GM12878 (cell line): ENCODE measurements around the gene EPHB1.

Source experiments
- ATF2 ChIP-seq: IDR thresholded peaks from 2 replicates; pipeline ENCODE4 v1.6.1; 2012; ENCODE audit warnings: low read length, inconsistent platforms
- ATF3 ChIP-seq: IDR thresholded peaks from 2 replicates; pipeline ENCODE4 v1.6.1; 2011; ENCODE audit warnings: low read depth, mild to moderate bottlenecking, low read length, moderate library complexity, borderline replicate concordance; ENCODE audit errors: extremely low read depth
- CREM ChIP-seq: IDR thresholded peaks from 2 replicates; pipeline ENCODE4 v1.6.1; 2014; ENCODE audit warnings: antibody characterized with exemption, low read depth
- EP300 ChIP-seq, 2 experiments: fragments of 150-350 bp in 1 of 2; IDR thresholded peaks; 2 replicates each; pipeline ENCODE4 v1.6.1; 2011 to 2012; ENCODE audit warnings: low read depth in 2 of 2, low read length in 2 of 2, borderline replicate concordance in 1 of 2, improper control_type of control experiment in 1 of 2, inconsistent platforms in 1 of 2; ENCODE audit not compliant: control insufficient read depth in 1 of 2
- JUNB ChIP-seq: IDR thresholded peaks from 2 replicates; pipeline ENCODE4 v1.6.1; 2016; ENCODE audit warnings: antibody characterized with exemption, mild to moderate bottlenecking
- MAX ChIP-seq: IDR thresholded peaks from 2 replicates; pipeline ENCODE4 v1.6.1; 2012; ENCODE audit warnings: low read depth, low read length, improper control_type of control experiment
- NR2C1 ChIP-seq: fragments of 450-650 bp; IDR thresholded peaks from 2 replicates; pipeline ENCODE4 v1.6.1; 2017; ENCODE audit warnings: antibody characterized with exemption, mild to moderate bottlenecking, moderate library complexity
- NR2C2 ChIP-seq: IDR thresholded peaks from 2 replicates; pipeline ENCODE4 v1.6.1; 2011; ENCODE audit warnings: borderline replicate concordance, low read depth; ENCODE audit not compliant: control insufficient read depth, insufficient read length

GRCh38 chr3:135106445-135106844, 311.4 kb downstream of the EPHB1 start:
- TF ChIP-seq CREM, result no peak
- TF ChIP-seq NR2C1, result no peak
- TF ChIP-seq ATF2, result no peak
- no peak for TF ChIP-seq EP300 (IDR thresholded peaks at IDR 0.05; ENCODE audit: borderline replicate concordance in 1 of 2, control insufficient read depth in 1 of 2, low read depth in 2 of 2, low read length in 2 of 2)
- no peak for TF ChIP-seq MAX
- TF ChIP-seq NR2C2, result no peak
- TF ChIP-seq ATF3, result no peak
- TF ChIP-seq JUNB, result no peak
